Anterior cingulate cortex (tissue), 58 donors: ENCODE results near the gene UGT1A5.

Experiments
- DNase-seq, 58 donors: peaks; one replicate each; lab custom pipeline; 2025; lab: John Stamatoyannopoulos, UW

UGT1A5 gene

GRCh38 chr2:233803292-233803911 lies 90.7 kb downstream of the UGT1A5 start:
- no peak for DNase-seq

DNA sequence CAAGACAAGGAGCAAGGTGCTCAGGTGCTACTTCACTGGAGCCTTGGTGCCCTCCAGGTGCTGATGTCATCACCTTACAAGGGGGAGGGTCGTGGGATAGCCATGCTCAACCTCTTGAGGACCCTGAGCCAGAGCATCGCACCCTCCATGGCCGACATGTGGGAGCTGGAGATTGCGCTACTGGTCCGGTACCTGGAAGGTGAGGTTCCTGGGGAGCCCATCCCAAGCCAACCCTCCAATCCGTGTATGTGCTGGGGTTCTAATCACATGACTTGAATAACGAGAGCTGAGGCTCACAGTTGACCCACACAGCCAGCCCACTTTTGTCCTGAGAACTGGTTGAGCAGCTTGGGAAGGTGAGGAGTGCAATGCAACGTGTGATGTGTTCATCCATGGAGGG lies 91.3 kb downstream of the UGT1A5 start:
- no peak for DNase-seq

DNA sequence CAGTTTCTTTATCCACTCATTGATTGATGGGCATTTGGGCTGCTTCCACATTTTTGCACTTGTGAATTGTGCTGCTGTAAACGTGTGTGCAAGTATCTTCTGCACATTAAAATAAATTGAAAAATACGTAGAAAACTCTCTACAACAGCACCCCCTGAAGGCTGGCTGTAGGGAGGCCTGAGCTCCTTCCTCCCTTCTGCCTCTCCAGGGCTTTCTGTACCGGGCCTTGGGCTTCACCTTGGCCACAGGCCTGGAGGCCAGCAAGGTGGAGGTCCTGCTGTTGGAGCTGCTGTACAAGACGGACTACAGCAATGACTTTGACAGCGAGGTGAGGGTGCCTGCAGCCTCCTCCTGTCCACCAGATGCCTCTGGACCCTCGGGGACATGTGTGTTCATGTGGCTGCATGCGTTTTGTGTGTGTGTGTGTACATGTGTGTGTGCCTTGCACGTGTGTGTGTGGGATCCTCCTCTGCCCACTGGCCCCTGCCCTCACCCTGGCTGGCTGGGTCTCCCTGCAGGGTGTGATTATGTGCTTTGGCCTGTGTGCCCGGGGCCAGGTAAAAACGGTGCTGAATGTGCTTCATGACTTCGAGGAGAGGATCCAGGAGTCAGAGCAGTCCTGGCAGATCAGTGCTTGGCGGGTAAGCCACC lies 94.6 kb downstream of the UGT1A5 start:
- DNase-seq, result no peak

- DNase-seq, result no peak
These were observed 95.5 kb downstream of the UGT1A5 start for GRCh38 chr2:233807966-233808935.

DNA sequence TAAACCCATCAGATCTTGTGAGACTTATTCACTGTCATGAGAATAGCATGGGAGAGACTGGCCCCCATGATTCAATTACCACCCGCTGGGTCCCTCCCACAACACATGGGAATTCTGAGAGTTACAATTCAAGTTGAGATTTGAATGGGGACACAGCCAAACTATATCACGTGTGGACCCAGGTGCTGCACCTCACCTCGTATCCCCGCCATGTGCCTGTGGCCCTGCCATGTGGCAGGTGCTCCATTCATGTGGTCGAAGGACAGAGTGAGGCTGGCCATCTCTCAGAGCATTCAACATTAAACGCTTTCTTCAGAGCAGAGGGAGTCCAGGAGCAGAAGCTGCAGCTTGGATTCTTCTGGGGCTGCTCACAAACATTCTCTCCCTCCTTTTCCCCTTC lies 97.7 kb downstream of the UGT1A5 start:
- DNase-seq, result no peak

- no peak for DNase-seq
These were observed 98.4 kb downstream of the UGT1A5 start for GRCh38 chr2:233811087-233811486.

DNA sequence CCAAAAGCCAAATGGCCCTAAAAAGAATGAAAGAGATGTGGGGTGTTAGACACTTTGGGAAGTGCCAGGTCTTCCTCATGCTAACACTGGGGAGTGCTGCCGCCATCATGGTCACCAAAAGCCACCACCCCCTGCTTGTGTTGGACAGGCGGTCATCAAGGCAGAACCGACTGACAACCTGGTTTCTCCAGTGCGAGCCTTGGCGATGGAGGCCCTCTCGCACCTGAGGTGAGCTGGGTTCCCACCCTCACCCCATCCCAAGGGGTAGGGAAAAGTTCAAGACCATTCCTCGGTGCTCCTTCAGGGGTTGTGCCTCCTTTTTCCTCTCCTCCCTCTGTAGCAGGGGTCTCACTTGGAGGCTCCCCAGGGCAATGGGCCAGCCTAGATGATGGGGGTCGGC lies 99.0 kb downstream of the UGT1A5 start:
- no peak for DNase-seq

DNA sequence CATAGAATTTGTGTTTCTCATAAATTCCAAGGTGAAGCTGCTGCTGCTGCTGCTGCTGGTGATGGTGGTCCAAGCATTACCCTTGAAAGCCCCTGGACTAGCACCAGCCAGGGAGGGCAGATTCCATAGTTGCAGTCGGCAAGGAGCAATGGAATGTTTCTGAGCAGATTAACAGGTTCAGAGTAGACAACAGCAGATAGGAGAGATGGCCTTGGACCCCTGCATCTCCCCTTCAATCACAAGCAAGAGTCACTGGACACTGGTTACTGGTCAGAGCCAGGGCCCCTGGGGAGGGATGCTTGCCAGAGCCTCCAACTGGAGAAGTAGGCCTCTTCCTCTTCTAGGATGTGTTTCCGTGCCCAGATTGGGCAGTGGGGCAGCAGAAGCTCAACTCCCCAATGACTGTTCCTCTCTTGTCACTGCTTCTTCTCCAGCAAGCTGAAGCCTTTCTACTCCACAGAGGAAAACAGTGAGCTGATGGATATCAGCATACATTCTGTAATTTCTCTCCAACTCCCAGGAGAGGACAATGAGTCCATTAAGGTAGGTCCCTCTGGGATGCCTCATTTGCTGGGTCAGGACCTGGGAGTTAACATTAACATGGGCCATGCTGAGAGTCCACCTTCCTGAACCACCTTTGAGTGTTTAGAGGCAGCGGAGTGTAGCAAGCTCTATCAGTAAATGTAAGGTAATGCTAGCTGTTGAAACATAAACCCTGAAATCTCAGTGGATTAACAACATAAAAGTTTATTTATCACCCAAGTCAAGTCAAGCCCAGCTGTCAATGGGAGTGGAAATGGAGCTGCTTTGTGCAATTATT lies 100.7 kb downstream of the UGT1A5 start:
- no peak for DNase-seq

DNA sequence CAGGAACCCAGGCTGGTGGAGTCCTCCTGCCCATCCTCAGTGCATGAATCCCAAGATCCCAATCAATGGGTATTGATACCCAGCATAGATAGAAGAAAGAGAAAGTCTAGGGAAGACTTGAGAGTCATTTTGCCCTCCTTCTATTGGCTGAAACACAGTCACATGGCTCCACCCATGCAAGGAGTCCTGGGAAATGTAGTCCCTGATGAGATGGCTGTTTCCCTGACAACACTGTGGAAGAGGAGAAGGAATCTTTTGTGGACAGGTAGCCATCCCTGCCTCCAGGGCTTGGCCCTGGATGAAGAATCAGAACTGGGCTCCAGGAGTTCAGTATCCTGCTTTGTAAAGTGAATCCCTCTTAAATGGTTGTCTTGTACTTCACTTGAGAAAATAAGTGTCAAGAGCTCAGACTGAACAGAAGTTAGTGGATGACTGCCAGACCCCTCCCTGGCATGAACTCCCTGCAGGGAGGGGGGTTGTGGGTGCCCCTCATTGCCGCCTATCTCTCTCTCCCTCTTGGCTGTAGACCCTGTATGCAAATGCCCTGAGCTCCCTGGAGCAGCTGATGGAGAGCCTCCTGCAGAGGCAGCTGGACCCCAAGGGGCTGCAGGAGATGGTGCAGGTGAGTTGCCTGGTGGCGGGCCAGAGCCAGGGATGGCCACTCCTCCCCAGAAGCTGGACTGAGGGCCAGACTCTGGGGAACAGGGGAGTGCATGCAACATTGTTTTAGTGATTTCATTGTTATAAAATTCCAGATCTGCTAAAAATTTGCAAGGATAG lies 101.5 kb downstream of the UGT1A5 start:
- no peak for DNase-seq

GRCh38 chr2:233815861-233816260 lies 103.2 kb downstream of the UGT1A5 start:
- DNase-seq, result no peak

GRCh38 chr2:233816334-233816733 lies 103.6 kb downstream of the UGT1A5 start:
- no peak for DNase-seq

DNA sequence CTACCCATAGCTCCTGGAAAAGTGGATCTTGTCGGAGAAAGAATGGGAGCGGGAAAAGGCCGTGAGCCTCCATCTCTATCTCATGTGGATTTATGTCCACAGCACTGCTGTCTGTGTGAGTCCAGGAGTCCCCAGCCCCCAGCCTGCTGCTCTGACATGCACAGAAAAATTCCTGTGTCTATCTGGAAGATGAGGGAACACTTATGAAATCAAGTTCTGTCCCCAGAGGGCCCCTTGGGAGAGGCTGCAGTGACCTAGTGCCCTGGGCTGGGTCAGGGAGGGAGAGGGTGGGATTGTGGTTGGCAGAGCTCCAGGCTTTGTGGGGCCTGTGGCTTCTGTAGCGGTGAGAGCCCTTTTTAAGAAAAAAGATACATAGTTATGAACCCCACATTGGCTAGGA lies 104.1 kb downstream of the UGT1A5 start:
- DNase-seq, result no peak

DNA sequence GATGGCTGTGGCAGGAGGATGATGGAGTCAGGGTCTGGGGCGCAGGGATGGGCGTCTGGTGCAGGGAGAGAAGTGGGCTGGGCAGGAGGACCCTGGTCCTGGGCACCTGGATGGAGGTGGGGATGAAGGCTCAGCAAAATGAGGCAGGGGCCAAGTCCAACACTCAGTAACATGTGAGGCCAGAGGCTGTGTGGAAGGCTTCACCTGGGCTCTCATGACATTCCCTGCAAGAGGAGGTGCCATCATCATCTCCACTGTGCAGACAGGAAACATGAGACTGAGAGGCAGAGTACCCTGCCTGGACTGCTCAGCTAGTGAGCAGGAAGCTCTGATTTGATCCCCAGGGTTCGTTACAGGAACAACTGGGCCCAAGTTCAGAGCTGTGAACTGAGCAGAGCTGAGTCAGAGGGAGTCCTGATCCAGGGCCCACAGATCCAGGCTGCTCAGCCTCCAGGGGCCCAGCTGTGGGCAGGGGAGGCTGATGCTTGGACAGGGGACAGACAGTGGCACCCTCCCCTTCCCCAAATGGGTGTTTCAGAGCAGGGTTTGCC lies 104.7 kb downstream of the UGT1A5 start:
- no peak for DNase-seq

GRCh38 chr2:233817995-233818638 lies 105.4 kb downstream of the UGT1A5 start:
- no peak for DNase-seq

- DNase-seq, result no peak
These were observed 106.2 kb downstream of the UGT1A5 start for GRCh38 chr2:233818639-233819621.

DNA sequence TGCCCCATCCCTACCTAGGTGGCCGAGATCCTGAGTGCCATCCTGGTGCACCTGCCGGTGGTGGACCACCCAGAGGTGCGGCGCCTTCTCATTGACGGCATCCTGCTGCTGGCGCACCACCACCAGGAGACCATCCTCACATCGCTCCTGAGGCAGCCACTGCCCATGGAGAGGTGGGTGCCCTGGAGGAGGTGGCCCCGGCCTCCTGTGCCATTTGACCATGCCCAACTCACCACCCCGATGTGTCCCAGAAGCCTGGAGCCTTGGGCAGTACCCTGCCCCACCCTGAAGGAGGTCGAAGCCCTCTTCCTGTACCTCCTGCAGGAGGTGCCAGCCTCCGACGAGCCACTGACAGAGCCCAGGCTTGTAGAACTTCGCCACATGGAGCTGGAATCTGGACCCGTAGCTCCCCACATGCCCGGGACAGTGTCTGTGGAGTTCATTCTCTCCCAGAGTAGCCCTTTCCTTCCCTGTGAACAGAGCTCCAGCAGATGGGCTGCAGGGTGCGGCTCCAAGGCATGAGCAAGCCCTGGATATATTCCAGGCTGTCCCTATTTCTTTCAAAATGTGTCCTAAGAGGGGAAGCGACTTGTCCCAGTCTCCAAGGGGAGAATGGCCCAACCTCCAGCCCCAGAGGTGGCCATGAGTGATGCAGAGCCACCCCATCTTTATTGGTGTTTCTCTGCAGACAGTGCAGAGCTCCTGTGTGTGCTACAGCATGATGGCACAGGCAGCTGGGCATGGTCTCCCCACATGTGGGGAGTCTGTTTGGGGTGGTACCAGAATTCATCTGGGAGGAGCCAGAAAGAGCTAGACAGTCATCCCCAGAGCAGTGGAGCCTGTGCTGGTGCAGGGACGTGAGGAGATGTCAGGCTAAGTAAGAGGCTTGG lies 107.4 kb downstream of the UGT1A5 start:
- DNase-seq, result no peak

GRCh38 chr2:233820774-233821105 lies 108.0 kb downstream of the UGT1A5 start:
- no peak for DNase-seq
